Activated CD4-positive, CD25-positive, alpha-beta regulatory T cell treated with anti-CD3 and anti-CD28 coated beads, Interleukin-2, amount 50 U/mL, for 72 hours (primary cell): ENCODE data around the gene SLC24A3.

Source experiments
- DNase-seq: peaks from one replicate; pipeline ENCODE4 v3.0.0; 2021

The SLC24A3 gene

DNA sequence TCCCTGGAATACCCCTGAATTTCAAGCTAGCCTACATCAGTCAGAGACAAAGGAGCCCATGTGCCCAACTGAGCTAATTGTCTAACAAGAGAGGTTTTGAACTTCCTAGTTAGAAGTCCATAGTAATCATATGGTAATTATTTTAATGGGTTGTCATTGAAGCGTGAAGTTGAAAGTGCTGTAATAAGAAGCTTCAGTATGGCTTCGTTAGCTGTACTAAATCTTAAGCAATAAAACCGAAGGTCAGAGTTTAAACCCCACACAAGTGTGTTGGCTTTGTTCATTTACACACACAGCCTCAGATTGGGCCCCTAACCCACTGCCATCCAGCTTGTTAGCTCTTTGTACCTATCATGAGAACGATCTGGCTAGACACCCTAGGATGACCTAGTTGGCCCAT, 350.0 kb downstream of the SLC24A3 start:
- DNase-seq, result no peak

- no peak for DNase-seq
Measured at GRCh38 chr20:19564261-19564660, 351.8 kb downstream of the SLC24A3 start.

- DNase-seq, result no peak
Measured at GRCh38 chr20:19565736-19566135, 353.3 kb downstream of the SLC24A3 start.

GRCh38 chr20:19566226-19566945, 353.9 kb downstream of the SLC24A3 start:
- no peak for DNase-seq

DNA sequence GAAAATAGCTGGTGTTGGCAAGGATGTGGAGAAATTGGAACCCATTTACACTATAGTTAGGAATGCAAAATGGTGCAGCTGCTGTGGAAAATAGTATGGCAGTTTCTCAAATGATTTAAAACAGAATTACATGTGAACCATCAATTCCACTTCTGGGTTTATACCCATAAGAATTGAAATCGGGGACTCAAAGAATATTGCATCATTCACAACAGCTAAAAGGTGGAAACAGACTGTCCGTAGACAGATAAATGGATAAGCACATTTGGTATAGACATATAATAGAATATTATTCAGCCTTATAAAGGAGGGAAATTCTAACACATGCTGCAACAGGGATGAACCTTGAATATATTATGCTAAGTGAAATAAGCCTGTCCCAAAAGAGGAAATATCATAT, 355.7 kb downstream of the SLC24A3 start:
- DNase-seq, result no peak

DNA sequence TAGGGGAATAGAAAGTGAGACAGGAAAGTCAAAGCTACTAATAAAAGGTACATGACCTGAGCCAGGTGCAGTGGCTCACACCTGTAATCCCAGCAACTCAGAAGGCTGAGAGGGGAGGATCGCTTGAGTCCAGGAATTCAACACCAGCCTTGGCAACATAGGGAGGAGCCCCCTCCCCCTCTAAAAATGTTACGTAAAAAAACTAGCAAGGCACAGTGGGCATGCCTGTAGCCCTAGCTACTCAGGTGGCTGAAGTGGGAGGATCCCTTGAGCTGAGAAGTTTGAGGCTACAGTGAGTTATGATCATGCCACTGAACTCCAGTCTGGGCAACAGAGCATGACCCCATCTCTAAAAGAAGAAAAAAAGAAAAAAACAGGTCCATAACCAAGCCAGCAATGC, 359.6 kb downstream of the SLC24A3 start:
- DNase-seq, result no peak

GRCh38 chr20:19577692-19578091, 365.2 kb downstream of the SLC24A3 start:
- DNase-seq, result no peak

GRCh38 chr20:19582782-19583181, 370.3 kb downstream of the SLC24A3 start:
- DNase-seq, result no peak

DNA sequence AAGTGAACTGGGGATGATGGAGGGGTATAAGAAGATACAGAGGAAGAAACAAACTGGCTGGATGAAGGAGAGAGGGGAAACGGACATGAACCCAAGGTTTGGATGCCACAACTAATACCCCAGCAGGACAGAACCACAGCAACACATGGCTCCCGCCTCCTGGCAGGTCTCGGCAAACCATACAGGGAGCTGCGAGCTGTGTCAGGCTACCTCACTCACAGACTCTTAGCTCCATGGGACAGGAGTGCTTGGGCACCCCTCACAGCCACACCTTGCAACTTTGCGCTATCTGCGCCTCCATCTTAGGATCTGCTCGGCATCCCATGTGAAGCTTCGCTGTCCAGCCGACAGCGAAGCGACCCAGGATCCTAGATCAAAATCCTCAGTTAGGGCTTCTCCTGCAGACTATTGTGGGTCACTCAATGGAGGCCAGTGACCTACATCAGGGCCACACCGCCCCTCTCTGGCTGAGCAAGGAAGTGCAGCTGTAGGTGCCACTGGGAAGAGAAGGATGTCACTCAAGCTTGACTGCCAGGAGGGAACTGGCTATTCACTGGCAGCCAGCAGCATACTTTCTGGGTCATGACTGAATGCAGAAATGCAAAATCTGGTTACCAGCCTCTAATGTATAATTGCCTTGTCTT, 371.2 kb downstream of the SLC24A3 start:
- peak; percentile 34 for DNase-seq

- no peak for DNase-seq
Measured at GRCh38 chr20:19588241-19588640, 375.8 kb downstream of the SLC24A3 start.

DNA sequence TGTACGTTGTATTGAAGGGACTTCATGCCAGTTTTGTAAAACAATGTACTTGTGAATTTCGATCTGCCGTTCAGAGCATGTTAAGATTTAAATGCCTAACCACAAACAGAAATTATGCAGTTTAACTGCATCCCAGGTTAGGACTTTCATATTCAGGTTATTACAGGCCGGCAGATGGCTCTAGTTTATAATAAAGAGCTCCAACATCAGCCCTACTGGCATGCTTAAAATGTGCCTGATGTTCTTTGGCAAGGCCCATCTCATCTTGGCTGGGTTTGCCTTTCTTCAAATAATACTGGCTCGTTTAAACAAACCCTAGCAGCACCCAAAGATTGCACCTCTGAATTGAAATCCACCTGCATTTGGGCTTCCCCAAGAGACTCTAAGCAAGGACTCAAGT, 376.3 kb downstream of the SLC24A3 start:
- no peak for DNase-seq

GRCh38 chr20:19589787-19590362, 377.4 kb downstream of the SLC24A3 start:
- no peak for DNase-seq

GRCh38 chr20:19590382-19590781, 377.9 kb downstream of the SLC24A3 start:
- DNase-seq, result no peak

GRCh38 chr20:19593762-19594161, 381.3 kb downstream of the SLC24A3 start:
- no peak for DNase-seq

GRCh38 chr20:19594896-19595295, 382.5 kb downstream of the SLC24A3 start:
- DNase-seq, result no peak

GRCh38 chr20:19598117-19598850, 385.8 kb downstream of the SLC24A3 start:
- DNase-seq, result no peak

DNA sequence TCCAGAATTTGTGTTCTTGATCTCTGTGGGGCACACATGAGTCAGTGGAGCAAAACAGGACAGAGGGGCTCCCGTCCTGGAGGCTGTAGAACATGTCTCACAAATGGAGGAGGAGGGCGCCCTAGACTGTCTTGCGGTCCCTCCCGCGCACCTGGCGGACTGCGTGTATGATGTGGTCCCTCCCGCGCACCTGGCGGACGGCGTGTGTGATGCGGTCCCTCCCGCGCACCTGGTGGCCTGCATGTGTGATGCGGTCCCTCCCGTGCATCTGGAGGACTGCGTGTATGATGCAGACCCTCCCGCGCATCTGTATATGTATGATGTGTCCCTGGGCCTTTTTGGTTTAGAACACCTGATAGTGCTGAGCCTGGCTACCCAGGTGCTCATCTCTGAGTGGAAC, 386.8 kb downstream of the SLC24A3 start:
- DNase-seq, result no peak

DNA sequence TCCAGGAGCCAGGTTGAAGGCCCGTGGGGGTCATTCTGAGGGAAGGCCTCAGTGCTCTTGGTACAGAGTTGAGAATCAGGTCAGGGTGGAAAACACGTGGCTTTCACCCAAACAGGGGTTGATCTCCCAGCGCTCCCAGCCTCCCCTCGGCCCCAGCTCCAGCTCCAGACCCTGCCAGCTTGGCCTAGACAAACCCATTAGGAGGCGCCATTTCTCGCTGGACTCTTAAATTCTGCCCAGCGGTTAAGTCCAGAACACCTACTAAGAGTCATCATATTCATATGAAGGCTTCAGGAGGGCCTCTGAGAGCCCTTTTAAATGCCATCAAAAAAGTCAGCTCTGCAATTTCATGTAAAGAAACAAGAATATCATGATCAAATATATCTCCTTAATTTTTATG, 387.6 kb downstream of the SLC24A3 start:
- DNase-seq, result no peak

DNA sequence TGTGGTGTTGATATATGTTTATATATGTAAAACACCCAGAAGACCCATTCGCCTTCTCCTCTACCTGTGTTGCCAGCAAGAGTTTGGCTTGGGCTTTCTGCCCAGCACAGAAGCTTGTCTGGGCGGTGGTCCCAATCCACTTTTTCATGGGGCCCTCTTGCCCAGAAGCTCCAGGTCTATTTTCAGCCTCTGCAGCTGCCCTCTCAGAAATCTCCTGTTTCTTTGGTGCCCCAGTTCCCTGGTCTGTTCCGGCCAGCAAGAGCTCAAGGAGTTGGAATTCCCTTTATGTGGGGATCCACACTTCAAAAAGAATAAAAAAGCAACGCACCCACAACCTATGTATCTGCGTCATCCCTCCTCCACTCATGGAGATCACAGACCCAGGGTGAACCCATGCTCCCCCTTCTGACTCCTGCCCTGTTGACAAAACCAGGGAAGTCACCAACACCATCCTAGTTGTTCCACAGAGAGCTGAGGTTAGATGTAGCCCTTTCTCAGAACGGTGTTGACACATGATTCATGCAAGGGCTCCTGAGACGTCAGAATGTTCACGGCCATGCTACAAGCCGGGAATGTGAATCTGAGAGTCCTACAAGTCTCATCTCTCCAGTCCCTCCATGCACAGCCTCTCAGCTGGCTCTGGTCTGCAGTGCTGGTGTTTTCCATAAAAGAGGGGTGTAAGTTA, 388.8 kb downstream of the SLC24A3 start:
- DNase-seq, result no peak

- DNase-seq, result no peak
Measured at GRCh38 chr20:19602675-19603375, 390.4 kb downstream of the SLC24A3 start.

DNA sequence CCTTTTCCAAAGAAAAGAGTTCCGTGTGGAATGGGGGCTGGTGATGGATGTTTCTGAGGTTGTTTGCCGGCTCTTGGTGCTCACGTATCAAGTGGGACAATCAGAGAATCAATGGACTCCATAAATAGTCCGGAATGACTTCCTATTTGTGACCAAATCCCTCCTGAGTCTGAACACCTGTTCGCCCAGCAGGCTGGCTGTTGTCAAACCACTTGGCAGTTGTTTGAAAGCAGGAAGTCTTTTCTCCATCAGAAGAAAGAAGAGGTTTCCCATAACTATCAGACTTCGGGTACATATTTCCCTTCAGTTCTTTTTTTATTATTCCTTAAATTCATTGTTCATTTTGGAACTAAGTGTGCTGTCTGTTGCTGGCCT, 390.9 kb downstream of the SLC24A3 start:
- no peak for DNase-seq

GRCh38 chr20:19605786-19606485, 393.5 kb downstream of the SLC24A3 start:
- no peak for DNase-seq
